GM06990 (cell line): ENCODE data around the gene KIF12.

Experiments used
- DNase-seq: peaks from one replicate; pipeline ENCODE4 v3.0.0-alpha.2; 2011; ENCODE audit not compliant: insufficient read length; ENCODE audit errors: extremely low read depth
- H3K27me3 ChIP-seq: replicated peaks from 2 replicates; pipeline ENCODE4 v1.6.0; 2011; ENCODE audit warnings: low read length; ENCODE audit not compliant: control insufficient read depth, insufficient read depth
- H3K36me3 ChIP-seq: 2 replicates; pipeline ENCODE4 v1.5.1; 2011; ENCODE audit warnings: low read length; ENCODE audit not compliant: control insufficient read depth, insufficient read depth
- H3K4me3 ChIP-seq: replicated peaks from 2 replicates; pipeline ENCODE4 v1.5.1; 2011; ENCODE audit warnings: low read depth, mild to moderate bottlenecking, control low read depth, low read length
- CTCF ChIP-seq: IDR thresholded peaks from 2 replicates; pipeline ENCODE4 v1.5.1; 2011; ENCODE audit warnings: low read length, control low read depth, mild to moderate bottlenecking, inconsistent platforms; ENCODE audit not compliant: insufficient read depth, poor library complexity, severe bottlenecking

The KIF12 gene

DNA sequence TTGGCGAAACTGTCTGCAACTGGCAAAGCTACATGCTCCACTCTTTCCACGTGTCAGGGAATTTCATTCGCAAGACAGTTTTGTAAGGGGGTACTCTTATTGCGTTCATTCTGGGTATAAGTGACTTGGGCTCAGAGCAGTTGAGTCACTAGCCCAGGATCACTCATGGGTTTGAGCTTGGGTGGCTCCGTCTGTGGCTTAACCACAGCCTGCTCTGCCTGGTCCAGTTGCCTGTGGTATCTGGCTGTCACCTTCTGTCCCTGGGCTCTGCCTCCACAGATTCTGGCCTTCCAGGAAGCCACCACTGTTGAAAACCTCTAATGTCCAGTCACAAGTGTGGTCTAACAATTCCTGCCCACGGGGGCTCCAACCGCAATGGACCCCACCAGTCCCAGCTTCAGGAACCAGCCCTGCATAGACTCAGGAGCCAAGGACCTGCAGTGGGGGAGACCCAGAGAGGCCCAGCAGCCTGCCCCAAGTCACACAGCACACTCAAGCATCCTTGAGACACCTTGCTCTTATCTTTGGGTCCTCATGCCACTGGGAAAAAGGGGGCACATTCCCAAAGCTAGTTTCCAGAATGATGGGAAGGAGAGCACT lies 10.4 kb downstream of the KIF12 start:
- Histone ChIP-seq H3K36me3 (no peaks in the 10 kb centered on the region), H3K4me3 (no peak overlapping the region), H3K27me3 (peaks cover 1% of the 10 kb centered on the region; the same call in 1 of the 2 replicates)
- no peak for TF ChIP-seq CTCF
- no peak for DNase-seq

- peaks cover 1% of the 10 kb centered on the region; the same call in 1 of the 2 replicates for H3K27me3 ChIP-seq
- no peaks in the 10 kb centered on the region for H3K36me3 ChIP-seq
- TF ChIP-seq CTCF: no peak
- H3K4me3 ChIP-seq: no peak overlapping the region
- no peak for DNase-seq
These were observed 11.4 kb downstream of the KIF12 start for GRCh38 chr9:114087721-114088120.

DNA sequence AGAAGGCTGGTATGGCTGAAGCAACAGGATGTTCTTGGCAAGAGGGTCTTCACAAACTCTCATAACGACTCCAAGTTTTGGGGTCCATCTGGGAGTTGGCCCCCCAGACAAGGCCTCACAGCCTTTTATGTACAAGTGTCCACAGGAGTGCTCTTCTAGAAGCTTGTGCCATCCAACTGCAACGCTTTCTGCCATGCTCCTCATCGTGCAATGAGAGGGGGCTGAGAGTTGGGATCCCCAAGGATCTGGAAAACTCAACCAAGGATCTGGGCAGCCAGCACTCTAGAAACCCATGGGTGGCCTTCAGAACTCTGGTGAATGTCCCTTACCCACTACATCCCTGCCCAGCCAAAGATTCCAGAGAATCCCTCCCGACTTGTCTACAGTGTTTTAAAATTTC lies 12.5 kb downstream of the KIF12 start:
- DNase-seq: no peak
- no peak for TF ChIP-seq CTCF
- Histone ChIP-seq H3K36me3 (no peaks in the 10 kb centered on the region), H3K4me3 (no peak overlapping the region), H3K27me3 (peaks cover 1% of the 10 kb centered on the region; the same call in 1 of the 2 replicates)

DNA sequence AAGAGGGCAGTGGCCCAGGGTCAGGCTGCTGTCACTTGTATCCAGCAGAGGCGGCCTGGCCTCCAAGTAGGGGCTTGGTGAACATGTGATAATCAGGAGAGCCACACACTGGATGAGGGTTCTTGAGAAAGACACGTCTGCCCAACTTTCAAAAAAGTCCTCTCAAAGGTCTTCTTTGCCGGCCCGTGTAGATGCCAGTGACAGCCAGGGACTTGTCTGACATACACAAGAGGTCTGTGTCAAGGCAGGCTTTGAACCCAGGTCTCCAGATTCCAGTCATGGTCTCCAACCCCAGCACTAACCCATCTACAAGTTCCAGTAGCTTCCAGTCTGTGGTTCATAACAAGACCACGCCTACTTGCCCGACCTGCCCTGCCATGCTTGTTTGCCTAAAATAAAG lies 13.1 kb downstream of the KIF12 start:
- no peak for DNase-seq
- Histone ChIP-seq H3K36me3 (no peaks in the 10 kb centered on the region), H3K27me3 (peaks cover 1% of the 10 kb centered on the region; the same call in 1 of the 2 replicates), H3K4me3 (no peak overlapping the region)
- TF ChIP-seq CTCF: no peak

- Histone ChIP-seq H3K36me3 (no peaks in the 10 kb centered on the region), H3K27me3 (peaks cover 1% of the 10 kb centered on the region; the same call in 1 of the 2 replicates)
- TF ChIP-seq CTCF: no peak
These were observed 13.7 kb downstream of the KIF12 start for GRCh38 chr9:114085387-114085789.

More at GRCh38 chr9:114085387-114085789, 13.7 kb downstream of the KIF12 start:
- no peak overlapping the region for H3K4me3 ChIP-seq
- no peak for DNase-seq
